Esophagus squamous epithelium (tissue), 5 donors: Measurements from ENCODE around the gene ABHD12. TPM values are rescaled to one million over a fixed set of nuclear protein-coding genes. Genes with fewer than 3 reads are reported as not detected.
A peak's percentile ranks its signal among the peaks of the same experiment; 100 is the strongest.

Experiments used
- DNase-seq: peaks from one replicate; lab custom pipeline; 2025; lab: John Stamatoyannopoulos, UW
- H3K27ac ChIP-seq, 4 donors: fragments of 200-600 bp; sonication (generic); one replicate each; pipeline ENCODE4 v1.5.1; 2016 to 2019; ENCODE audit warnings: mild to moderate bottlenecking in 1 of 4
- H3K27me3 ChIP-seq, 4 donors: fragments of 200-600 bp; sonication (generic); 1 replicate in 3 of 4; 2 replicates in 1 of 4; pipeline versions ENCODE4 v1.5.1 to v1.6.0; 2017 to 2021; ENCODE audit warnings: antibody characterized with exemption in 1 of 4
- H3K36me3 ChIP-seq, 3 donors: fragments of 200-600 bp; sonication (generic); one replicate each; pipeline ENCODE4 v1.5.1; 2016 to 2019
- H3K4me1 ChIP-seq, 3 donors: fragments of 200-600 bp; sonication (generic); one replicate each; pipeline ENCODE4 v1.5.1; 2017 to 2019
- H3K4me3 ChIP-seq, 4 donors: fragments of 200-600 bp; sonication (generic); 1 replicate in 3 of 4; 2 replicates in 1 of 4; pipeline ENCODE4 v1.5.1; 2016 to 2019; ENCODE audit warnings: mild to moderate bottlenecking in 2 of 4, moderate library complexity in 1 of 4
- H3K9me3 ChIP-seq, 3 donors: fragments of 200-600 bp; sonication (generic); one replicate each; pipeline ENCODE4 v1.5.1; 2016 to 2019
- CTCF ChIP-seq, 6 experiments: fragments of 450-650 bp in 4 of 6; fragments of 200-600 bp in 2 of 6; sonication (generic) in 2 of 6; IDR thresholded peaks; one replicate each; pipeline ENCODE4 v1.5.1; 2016 to 2019; ENCODE audit warnings: antibody characterized with exemption in 6 of 6, mild to moderate bottlenecking in 4 of 6, moderate library complexity in 4 of 6
- POLR2A ChIP-seq, 4 donors: fragments of 450-650 bp; IDR thresholded peaks; one replicate each; pipeline ENCODE4 v1.6.1; 2017; ENCODE audit warnings: antibody characterized with exemption in 4 of 4, mild to moderate bottlenecking in 4 of 4, moderate library complexity in 3 of 4
- WGBS, 2 donors: methylation state at CpG; one replicate each; pipeline ENCODE4 v1.1.5; 2018; 5-methylcytosine and 5-hydroxymethylcytosine counted together
- intact Hi-C: fragments of 100-400 bp; cut with DNase I; formaldehyde crosslinking; loops from one replicate; pipeline ENCODE4 v1.15.0; 2022
- total RNA-seq, 4 donors: library from RNA; depleted of rRNA; stranded (reverse); fragments of >200 nt; gene quantifications; one replicate each; pipeline ENCODE4 v1.1.0, GENCODE V29; 2016
- donor health status: DM: yes; HTN: yes; CAD: no.

ABHD12 gene
- total RNA-seq, 4 donors from 2014 or later, result 23.8 to 62.1 (median 36.4) TPM

DNA sequence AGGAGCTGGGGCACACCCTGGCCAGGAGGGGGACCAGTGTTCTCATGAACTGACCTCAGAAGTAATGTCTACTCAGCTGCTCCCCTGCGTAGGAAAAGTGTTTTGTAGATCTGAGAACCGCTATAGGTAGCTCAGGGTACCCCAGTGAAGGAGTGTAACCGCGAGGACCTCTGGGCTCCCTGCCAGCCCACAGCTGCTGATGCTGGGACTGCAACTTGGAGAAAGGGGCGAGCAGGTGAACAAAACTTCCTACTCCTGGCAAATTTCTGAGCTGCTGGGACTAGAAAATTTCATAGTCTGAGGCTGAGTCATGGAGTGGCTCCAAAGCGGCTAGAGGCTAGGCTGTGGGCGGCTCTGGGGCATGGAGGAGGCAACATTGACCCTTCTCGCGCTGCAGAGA, 90.8 kb downstream of the ABHD12 start:
- Histone ChIP-seq H3K9me3 (no peaks in the 10 kb centered on the region), H3K4me3 (no peak overlapping the region), H3K27ac (peak overlapping the region in 2 of 4 donors; percentile 4 to 32), H3K4me1 (peaks cover 9 to 37% (median 22%) of the 10 kb centered on the region in 3 donors), H3K27me3 (no peaks in the 10 kb centered on the region), H3K36me3 (peaks cover 8 to 97% (median 8%) of the 10 kb centered on the region in 3 donors)
- intact Hi-C loops, result loop anchor here (10.0 kb wide), 1 partner anchor 95 kb away; the partner anchor contains the start of gene ABHD12
- 79 to 90% methylated on average over 4 to 9 of the region's 9 CpGs for whole genome bisulfite sequencing, 2 donors
- DNase-seq, result no peak
- TF ChIP-seq POLR2A (IDR thresholded peaks at IDR 0.05), result no peak
- no peak for TF ChIP-seq CTCF (IDR thresholded peaks at IDR 0.05)

- Histone ChIP-seq H3K36me3 (peaks cover 13 to 96% (median 21%) of the 10 kb centered on the region in 3 donors), H3K4me3 (no peak overlapping the region), H3K9me3 (no peaks in the 10 kb centered on the region), H3K27ac (peak overlapping the region; percentile 34 to 75 (median 56)), H3K4me1 (peaks cover 22 to 61% (median 42%) of the 10 kb centered on the region in 3 donors), H3K27me3 (no peaks in the 10 kb centered on the region)
- TF ChIP-seq POLR2A (IDR thresholded peaks at IDR 0.05) (no peak), CTCF (IDR thresholded peaks at IDR 0.05) (peak in 1 of 6 experiments; percentile 3)
- no peak for DNase-seq
- intact Hi-C loops, result loop anchor here (10.0 kb wide), 1 partner anchor 97 kb away; the partner anchor contains the start of gene ABHD12
- 63 to 70% methylated on average over 4 to 5 of the region's 10 CpGs for WGBS, 2 donors
These were observed 93.3 kb downstream of the ABHD12 start for GRCh38 chr20:25297141-25297905.

- Histone ChIP-seq H3K4me3 (no peak overlapping the region), H3K4me1 (peaks cover 22 to 60% (median 42%) of the 10 kb centered on the region in 3 donors), H3K27ac (peak overlapping the region; percentile 34 to 75 (median 58)), H3K27me3 (no peaks in the 10 kb centered on the region), H3K36me3 (peaks cover 15 to 96% (median 29%) of the 10 kb centered on the region in 3 donors), H3K9me3 (no peaks in the 10 kb centered on the region)
- peak in 4 of 6 experiments; percentile 6 to 52 (median 34) for TF ChIP-seq CTCF (IDR thresholded peaks at IDR 0.05)
- no peak for TF ChIP-seq POLR2A (IDR thresholded peaks at IDR 0.05)
- no peak for DNase-seq
- 69 to 80% methylated on average over 17 to 19 of the region's 24 CpGs for WGBS, 2 donors
- intact Hi-C loops, result loop anchor here (10.0 kb wide), 1 partner anchor 98 kb away; the partner anchor contains the start of gene ABHD12
These were observed 94.2 kb downstream of the ABHD12 start for GRCh38 chr20:25296094-25297093.

DNA sequence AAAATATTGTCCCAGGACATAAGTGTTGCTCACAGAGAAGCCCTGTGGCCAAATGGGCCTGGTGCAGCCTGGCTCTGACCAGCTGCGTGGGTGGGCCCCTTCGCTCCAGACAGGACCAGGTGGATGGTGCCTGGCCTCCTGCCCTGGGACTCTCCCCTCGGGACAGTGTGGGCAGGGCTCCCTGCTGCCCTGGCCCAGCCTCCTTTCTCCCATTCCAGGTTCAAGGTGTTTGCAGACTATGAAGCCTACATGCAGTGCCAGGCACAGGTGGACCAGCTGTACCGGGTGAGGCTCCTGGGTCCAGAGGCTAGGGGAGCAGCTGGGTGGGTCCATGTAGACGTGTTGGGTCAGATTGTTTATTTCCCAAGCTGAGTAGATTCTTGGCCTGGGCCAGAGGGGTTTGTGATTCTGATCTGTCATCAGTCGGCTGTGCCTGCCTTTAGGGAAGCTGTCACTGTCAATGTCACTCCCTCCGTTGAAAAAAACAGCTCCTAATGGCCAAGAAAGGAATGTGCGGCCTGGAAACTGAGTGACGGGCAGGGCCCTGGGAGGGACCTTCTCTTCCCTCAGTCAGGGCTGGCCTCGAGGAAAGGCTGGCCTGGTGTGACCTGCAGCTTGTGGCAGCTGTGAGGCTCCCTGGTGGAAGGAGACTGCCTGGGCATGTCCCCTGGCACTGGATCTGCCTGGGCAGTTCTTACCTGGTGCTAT, 95.1 kb downstream of the ABHD12 start:
- TF ChIP-seq CTCF (IDR thresholded peaks at IDR 0.05) (peak in 2 of 6 experiments; percentile 26 to 36), POLR2A (IDR thresholded peaks at IDR 0.05) (no peak)
- Histone ChIP-seq H3K36me3 (peaks cover 21 to 98% (median 34%) of the 10 kb centered on the region in 3 donors), H3K9me3 (no peaks in the 10 kb centered on the region), H3K27ac (peak overlapping the region; percentile 34 to 75 (median 58)), H3K27me3 (no peaks in the 10 kb centered on the region), H3K4me3 (no peak overlapping the region), H3K4me1 (peaks cover 22 to 58% (median 42%) of the 10 kb centered on the region in 3 donors)
- intact Hi-C loops, result loop anchor here (10.0 kb wide), 1 partner anchor 99 kb away; the partner anchor contains the start of gene ABHD12
- WGBS, 2 donors, result 43% methylated on average over 9 of the region's 10 CpGs; no CpG with 5 or more reads in 1 of the 2 donors
- no peak for DNase-seq
